Upper lobe of left lung (tissue), 6 donors: ENCODE data around the gene MYLK2. TPM values are rescaled to one million over a fixed set of nuclear protein-coding genes. Genes with fewer than 3 reads are reported as not detected.

Experiments used
- ATAC-seq, 2 donors: fragments of 200-7000 bp; cut with Tn5 transposase; one replicate each; pipeline ENCODE4 v1.9.1; 2022; ENCODE audit warnings: mild to moderate bottlenecking in 2 of 2, moderate library complexity in 2 of 2; ENCODE audit not compliant: low FRiP score in 2 of 2
- DNase-seq, 2 donors: peaks; one replicate each; pipeline ENCODE4 v3.0.0-alpha.2; 2019 to 2020
- H3K27ac ChIP-seq, 4 donors: fragments of 200-600 bp; sonication (generic); one replicate each; pipeline ENCODE4 v1.5.1; 2016 to 2019
- H3K27me3 ChIP-seq, 4 donors: fragments of 200-600 bp; sonication (generic); one replicate each; pipeline ENCODE4 v1.5.1; 2017 to 2019
- H3K36me3 ChIP-seq, 4 donors: fragments of 200-600 bp; sonication (generic); one replicate each; pipeline ENCODE4 v1.5.1; 2016 to 2019
- H3K4me1 ChIP-seq, 4 donors: fragments of 200-600 bp; sonication (generic); one replicate each; pipeline ENCODE4 v1.5.1; 2018 to 2019
- H3K4me3 ChIP-seq, 4 donors: fragments of 200-600 bp; sonication (generic); one replicate each; pipeline ENCODE4 v1.5.1; 2017 to 2019; ENCODE audit warnings: mild to moderate bottlenecking in 2 of 4, moderate library complexity in 1 of 4
- H3K9me3 ChIP-seq, 4 donors: fragments of 200-600 bp; sonication (generic); one replicate each; pipeline ENCODE4 v1.5.1; 2018 to 2019
- EP300 ChIP-seq, 4 donors: sonication (generic); formaldehyde crosslinking; IDR thresholded peaks; one replicate each; pipeline ENCODE4 v1.5.1; 2017; ENCODE audit warnings: antibody characterized with exemption in 4 of 4, control low read depth in 2 of 4
- POLR2A ChIP-seq, 4 donors: fragments of 450-650 bp; IDR thresholded peaks; one replicate each; pipeline ENCODE4 v1.5.1; 2016 to 2017; ENCODE audit warnings: antibody characterized with exemption in 4 of 4, mild to moderate bottlenecking in 2 of 4
- POLR2AphosphoS5 ChIP-seq, 2 donors: sonication (generic); formaldehyde crosslinking; IDR thresholded peaks; one replicate each; pipeline ENCODE4 v1.5.1; 2017; ENCODE audit warnings: antibody characterized with exemption in 2 of 2
- WGBS, 2 donors: methylation state at CpG; one replicate each; pipeline ENCODE4 v1.1.5; 2017 to 2018; 5-methylcytosine and 5-hydroxymethylcytosine counted together
- total RNA-seq, 6 donors: library from RNA; depleted of rRNA in 4 of 6; stranded (reverse); fragments of >200 nt in 4 of 6; gene quantifications; one replicate each; pipeline versions ENCODE4 v1.1.0 to v1.2.1, GENCODE V29; 2016 to 2021
- TF ChIP-seq, protein P1 (sequence below), 6 experiments: fragments of 450-650 bp in 4 of 6; fragments of 200-600 bp in 2 of 6; sonication (generic) in 2 of 6; IDR thresholded peaks; one replicate each; pipeline ENCODE4 v1.5.1; 2016 to 2019; ENCODE audit warnings: antibody characterized with exemption in 6 of 6
- donor health status: DM: no; HTN: no; CAD: no; lungs with moderate emphysema.
- donor health status: DM: no; HTN: yes; CAD: no; lungs with severe emphysema.

Gene MYLK2
- total RNA-seq, 6 donors from 2014 or later: not detected

DNA sequence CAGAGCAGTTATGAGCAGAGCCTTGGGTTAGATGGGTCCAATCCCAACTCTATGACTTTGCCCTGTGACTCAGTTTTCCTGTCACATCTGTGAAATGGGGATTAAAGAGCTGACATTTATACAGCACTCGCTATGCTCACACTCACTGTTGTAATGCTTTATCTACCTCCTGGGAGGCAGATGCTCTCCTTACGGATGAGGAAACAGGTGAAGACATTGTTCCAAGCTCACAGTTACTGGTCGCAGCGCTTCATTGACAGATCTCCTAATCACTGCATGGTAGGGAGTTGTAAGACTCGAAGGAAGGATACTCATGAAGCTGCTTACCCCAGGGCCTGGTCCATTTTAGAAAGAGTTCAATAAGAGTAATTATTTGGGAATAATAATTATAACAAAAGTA is 2.9 kb upstream of the MYLK2 start:
- ATAC-seq (no peak), DNase-seq (no peak)
- WGBS, 2 donors: 97% methylated on average over 5 of the region's 5 CpGs
- no peak for TF ChIP-seq EP300 (IDR thresholded peaks at IDR 0.05)
- TF ChIP-seq, protein P1, sequence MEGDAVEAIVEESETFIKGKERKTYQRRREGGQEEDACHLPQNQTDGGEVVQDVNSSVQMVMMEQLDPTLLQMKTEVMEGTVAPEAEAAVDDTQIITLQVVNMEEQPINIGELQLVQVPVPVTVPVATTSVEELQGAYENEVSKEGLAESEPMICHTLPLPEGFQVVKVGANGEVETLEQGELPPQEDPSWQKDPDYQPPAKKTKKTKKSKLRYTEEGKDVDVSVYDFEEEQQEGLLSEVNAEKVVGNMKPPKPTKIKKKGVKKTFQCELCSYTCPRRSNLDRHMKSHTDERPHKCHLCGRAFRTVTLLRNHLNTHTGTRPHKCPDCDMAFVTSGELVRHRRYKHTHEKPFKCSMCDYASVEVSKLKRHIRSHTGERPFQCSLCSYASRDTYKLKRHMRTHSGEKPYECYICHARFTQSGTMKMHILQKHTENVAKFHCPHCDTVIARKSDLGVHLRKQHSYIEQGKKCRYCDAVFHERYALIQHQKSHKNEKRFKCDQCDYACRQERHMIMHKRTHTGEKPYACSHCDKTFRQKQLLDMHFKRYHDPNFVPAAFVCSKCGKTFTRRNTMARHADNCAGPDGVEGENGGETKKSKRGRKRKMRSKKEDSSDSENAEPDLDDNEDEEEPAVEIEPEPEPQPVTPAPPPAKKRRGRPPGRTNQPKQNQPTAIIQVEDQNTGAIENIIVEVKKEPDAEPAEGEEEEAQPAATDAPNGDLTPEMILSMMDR (IDR thresholded peaks at IDR 0.05): no peak
- TF ChIP-seq POLR2AphosphoS5 (IDR thresholded peaks at IDR 0.05): no peak
- H3K27me3 ChIP-seq: no peaks in the 10 kb centered on the region
- H3K4me3 ChIP-seq: no peak overlapping the region
- peaks cover 4 to 12% (median 11%) of the 10 kb centered on the region in 4 donors for H3K4me1 ChIP-seq
- H3K36me3 ChIP-seq: no peaks in the 10 kb centered on the region
- H3K9me3 ChIP-seq: no peaks in the 10 kb centered on the region
- peak overlapping the region in 1 of 4 donors; percentile 64 for H3K27ac ChIP-seq

DNA sequence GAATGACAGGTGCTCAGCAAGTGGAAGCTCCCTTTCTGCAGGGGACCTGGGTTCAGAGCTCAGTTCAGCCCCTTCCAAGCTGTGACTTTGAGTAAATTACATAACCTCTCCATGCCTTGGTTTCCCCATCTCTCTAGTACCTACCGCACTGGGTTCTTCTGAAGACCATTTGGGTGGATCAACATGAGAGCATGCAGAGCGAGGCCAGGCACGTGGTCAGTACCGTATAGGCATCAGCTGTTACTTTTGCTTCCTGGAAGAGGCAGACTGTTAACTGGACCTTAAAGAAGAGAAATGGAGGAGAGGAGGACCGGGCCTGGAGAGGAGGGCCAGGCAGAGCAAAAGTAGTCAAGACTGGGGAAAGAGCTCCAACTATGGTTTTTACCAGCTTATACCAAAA is 1.7 kb upstream of the MYLK2 start:
- TF ChIP-seq, protein P1 (IDR thresholded peaks at IDR 0.05): no peak
- no peak for TF ChIP-seq EP300 (IDR thresholded peaks at IDR 0.05)
- TF ChIP-seq POLR2A (IDR thresholded peaks at IDR 0.05): no peak
- no peak for TF ChIP-seq POLR2AphosphoS5 (IDR thresholded peaks at IDR 0.05)
- no peaks in the 10 kb centered on the region for H3K36me3 ChIP-seq
- WGBS, 2 donors: 82 to 93% methylated on average over 5 of the region's 5 CpGs
- H3K4me1 ChIP-seq: peaks cover 7 to 16% (median 12%) of the 10 kb centered on the region in 4 donors
- ATAC-seq (no peak), DNase-seq (no peak)
- no peak overlapping the region for H3K4me3 ChIP-seq
- H3K27ac ChIP-seq: no peak overlapping the region
- no peaks in the 10 kb centered on the region for H3K27me3 ChIP-seq
- H3K9me3 ChIP-seq: no peaks in the 10 kb centered on the region

- DNase-seq: no peak
- Histone ChIP-seq H3K36me3 (no peaks in the 10 kb centered on the region), H3K4me1 (peaks cover 9 to 24% (median 18%) of the 10 kb centered on the region in 4 donors), H3K9me3 (no peaks in the 10 kb centered on the region), H3K27ac (no peak overlapping the region), H3K4me3 (no peak overlapping the region), H3K27me3 (no peaks in the 10 kb centered on the region)
- no peak for ATAC-seq
- TF ChIP-seq EP300 (IDR thresholded peaks at IDR 0.05) (no peak), POLR2AphosphoS5 (IDR thresholded peaks at IDR 0.05) (no peak), POLR2A (IDR thresholded peaks at IDR 0.05) (no peak)
- TF ChIP-seq, protein P1 (IDR thresholded peaks at IDR 0.05): no peak
- 85 to 87% methylated on average over 8 of the region's 8 CpGs for WGBS, 2 donors
These were observed 714 bp upstream of the MYLK2 start for GRCh38 chr20:31818376-31818908.

- WGBS, 2 donors: 70 to 89% methylated on average over 2 to 6 of the region's 6 CpGs
- H3K27ac ChIP-seq: no peak overlapping the region
- TF ChIP-seq POLR2A (IDR thresholded peaks at IDR 0.05) (no peak), POLR2AphosphoS5 (IDR thresholded peaks at IDR 0.05) (no peak), EP300 (IDR thresholded peaks at IDR 0.05) (no peak)
- TF ChIP-seq, protein P1 (IDR thresholded peaks at IDR 0.05): no peak
- no peak overlapping the region for H3K4me3 ChIP-seq
- peaks cover 7 to 21% (median 15%) of the 10 kb centered on the region in 4 donors for H3K4me1 ChIP-seq
- DNase-seq (peak in 1 of 2 donors; percentile 66), ATAC-seq (no peak)
- H3K36me3 ChIP-seq: no peaks in the 10 kb centered on the region
- H3K27me3 ChIP-seq: no peaks in the 10 kb centered on the region
- no peaks in the 10 kb centered on the region for H3K9me3 ChIP-seq
These were observed 1.1 kb downstream of the MYLK2 start for GRCh38 chr20:31820228-31820627.

DNA sequence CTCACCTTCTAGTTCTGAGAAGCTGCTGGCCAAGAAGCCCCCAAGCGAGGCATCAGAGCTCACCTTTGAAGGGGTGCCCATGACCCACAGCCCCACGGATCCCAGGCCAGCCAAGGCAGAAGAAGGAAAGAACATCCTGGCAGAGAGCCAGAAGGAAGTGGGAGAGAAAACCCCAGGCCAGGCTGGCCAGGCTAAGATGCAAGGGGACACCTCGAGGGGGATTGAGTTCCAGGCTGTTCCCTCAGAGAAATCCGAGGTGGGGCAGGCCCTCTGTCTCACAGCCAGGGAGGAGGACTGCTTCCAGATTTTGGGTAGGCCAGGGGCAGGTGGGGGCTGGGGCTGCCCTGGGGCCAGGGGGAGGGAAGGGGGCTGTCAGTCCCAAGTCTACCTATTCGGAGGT is 2.3 kb downstream of the MYLK2 start:
- WGBS, 2 donors: 56 to 57% methylated on average over 5 of the region's 5 CpGs
- H3K27ac ChIP-seq: no peak overlapping the region
- H3K4me1 ChIP-seq: peaks cover 0 to 12% (median 10%) of the 10 kb centered on the region in 4 donors
- no peaks in the 10 kb centered on the region for H3K27me3 ChIP-seq
- DNase-seq (no peak), ATAC-seq (no peak)
- no peaks in the 10 kb centered on the region for H3K9me3 ChIP-seq
- no peak overlapping the region for H3K4me3 ChIP-seq
- TF ChIP-seq POLR2AphosphoS5 (IDR thresholded peaks at IDR 0.05) (no peak), EP300 (IDR thresholded peaks at IDR 0.05) (no peak)
- H3K36me3 ChIP-seq: no peaks in the 10 kb centered on the region
